Mucosa of descending colon (tissue), 3 donors: ENCODE data around the gene KCNK5. TPM values are rescaled to one million over a fixed set of nuclear protein-coding genes. Genes with fewer than 3 reads are reported as not detected.

ENCODE experiments used
- ATAC-seq: fragments of 200-7000 bp; cut with Tn5 transposase; one replicate; pipeline ENCODE4 v1.9.1; 2020; ENCODE audit warnings: mild to moderate bottlenecking, moderate library complexity
- DNase-seq, 3 donors: peaks; one replicate each; pipeline ENCODE4 v3.0.0-alpha.2; 2020
- H3K36me3 ChIP-seq: fragments of 200-600 bp; one replicate; pipeline ENCODE4 v1.8.0; 2021; ENCODE audit warnings: low read depth, mild to moderate bottlenecking
- H3K4me1 ChIP-seq: fragments of 200-600 bp; one replicate; pipeline ENCODE4 v1.8.0; 2021; ENCODE audit warnings: low read depth, mild to moderate bottlenecking
- H3K4me3 ChIP-seq: fragments of 200-600 bp; one replicate; pipeline ENCODE4 v1.8.0; 2021; ENCODE audit warnings: mild to moderate bottlenecking
- H3K9me3 ChIP-seq: fragments of 200-600 bp; one replicate; pipeline ENCODE4 v1.8.0; 2021; ENCODE audit warnings: mild to moderate bottlenecking
- intact Hi-C, 2 donors: fragments of 100-400 bp; cut with DNase I in 1 of 2; cut with micrococcal nuclease in 1 of 2; formaldehyde crosslinking; loops; one replicate each; pipeline versions ENCODE4 v1.11.0 to v1.11.1; 2022; cut with DNase I, micrococcal nuclease
- total RNA-seq, 3 donors: library from RNA; stranded (reverse); fragmentation: NEBNext Ultra II Directional in 2 of 3; extraction: Animal tissue kit (Norgen Biotek cat#: 25700) in 2 of 3; gene quantifications; one replicate each; pipeline versions ENCODE4 v1.2.1 to v1.2.4, GENCODE V29; 2021 to 2023
- TF ChIP-seq, protein P1 (sequence below): fragments of 200-600 bp; IDR thresholded peaks from one replicate; pipeline ENCODE4 v1.8.0; 2022; ENCODE audit warnings: antibody characterized with exemption, mild to moderate bottlenecking
- donor health status: DM: no; HTN: no; CAD: no; lungs with moderate emphysema.
- donor health status: DM: no; HTN: no; CAD: no.
- donor health status: DM: no; HTN: yes; CAD: no.

KCNK5 gene
- total RNA-seq, 3 donors from 2014 or later, result 33.6 to 69.8 (median 42.7) TPM

DNA sequence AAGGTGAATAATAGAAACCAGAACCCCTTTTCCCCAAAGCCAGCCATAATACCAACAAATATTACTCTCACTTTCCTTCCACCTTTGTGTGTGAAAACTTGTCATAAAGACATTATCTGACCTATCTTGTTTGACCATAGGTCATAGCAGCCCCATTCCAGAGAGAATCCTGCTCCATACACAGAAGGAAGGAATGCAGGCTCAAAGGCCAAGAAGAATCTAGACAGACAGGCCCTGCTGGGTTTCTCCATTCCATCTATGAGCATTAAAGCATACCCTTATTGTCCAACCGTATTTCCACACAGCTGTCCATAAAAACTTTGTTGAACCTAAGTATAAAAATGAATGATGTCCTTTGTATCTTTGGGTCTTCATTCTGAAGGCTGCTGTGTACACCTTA lies 40.7 kb upstream of the KCNK5 start:
- H3K4me1 ChIP-seq, result peaks cover 17% of the 10 kb centered on the region
- DNase-seq (no peak), ATAC-seq (no peak)
- no peaks in the 10 kb centered on the region for H3K36me3 ChIP-seq
- H3K4me3 ChIP-seq, result no peak overlapping the region
- no peaks in the 10 kb centered on the region for H3K9me3 ChIP-seq
- TF ChIP-seq, protein P1, sequence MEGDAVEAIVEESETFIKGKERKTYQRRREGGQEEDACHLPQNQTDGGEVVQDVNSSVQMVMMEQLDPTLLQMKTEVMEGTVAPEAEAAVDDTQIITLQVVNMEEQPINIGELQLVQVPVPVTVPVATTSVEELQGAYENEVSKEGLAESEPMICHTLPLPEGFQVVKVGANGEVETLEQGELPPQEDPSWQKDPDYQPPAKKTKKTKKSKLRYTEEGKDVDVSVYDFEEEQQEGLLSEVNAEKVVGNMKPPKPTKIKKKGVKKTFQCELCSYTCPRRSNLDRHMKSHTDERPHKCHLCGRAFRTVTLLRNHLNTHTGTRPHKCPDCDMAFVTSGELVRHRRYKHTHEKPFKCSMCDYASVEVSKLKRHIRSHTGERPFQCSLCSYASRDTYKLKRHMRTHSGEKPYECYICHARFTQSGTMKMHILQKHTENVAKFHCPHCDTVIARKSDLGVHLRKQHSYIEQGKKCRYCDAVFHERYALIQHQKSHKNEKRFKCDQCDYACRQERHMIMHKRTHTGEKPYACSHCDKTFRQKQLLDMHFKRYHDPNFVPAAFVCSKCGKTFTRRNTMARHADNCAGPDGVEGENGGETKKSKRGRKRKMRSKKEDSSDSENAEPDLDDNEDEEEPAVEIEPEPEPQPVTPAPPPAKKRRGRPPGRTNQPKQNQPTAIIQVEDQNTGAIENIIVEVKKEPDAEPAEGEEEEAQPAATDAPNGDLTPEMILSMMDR, result no peak
- intact Hi-C loops, result no loop called here

DNA sequence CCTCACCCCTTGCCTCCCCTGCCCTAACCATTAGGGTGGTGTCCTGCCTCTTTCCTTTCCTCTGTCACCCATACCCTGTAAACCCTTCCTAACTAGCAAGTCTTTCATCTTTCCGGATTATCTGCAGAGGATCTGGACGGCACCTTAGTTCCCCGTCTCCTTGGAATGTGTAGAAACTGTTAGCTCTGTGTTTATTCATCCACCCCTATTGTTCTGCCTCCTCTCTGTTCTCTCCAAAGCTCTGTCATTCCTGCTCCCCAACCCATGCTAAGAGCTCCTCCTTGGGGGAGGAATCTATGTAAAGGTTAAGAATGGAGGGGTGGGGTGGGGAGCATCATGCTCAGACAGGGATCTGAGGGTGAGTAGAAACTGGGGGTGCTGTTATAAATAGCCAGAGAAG lies 39.4 kb upstream of the KCNK5 start:
- DNase-seq, result no peak
- no peaks in the 10 kb centered on the region for H3K9me3 ChIP-seq
- ATAC-seq, result no peak
- TF ChIP-seq, protein P1, result no peak
- intact Hi-C loops, result no loop called here
- H3K4me3 ChIP-seq, result no peak overlapping the region
- H3K36me3 ChIP-seq, result no peaks in the 10 kb centered on the region
- peaks cover 18% of the 10 kb centered on the region for H3K4me1 ChIP-seq

DNA sequence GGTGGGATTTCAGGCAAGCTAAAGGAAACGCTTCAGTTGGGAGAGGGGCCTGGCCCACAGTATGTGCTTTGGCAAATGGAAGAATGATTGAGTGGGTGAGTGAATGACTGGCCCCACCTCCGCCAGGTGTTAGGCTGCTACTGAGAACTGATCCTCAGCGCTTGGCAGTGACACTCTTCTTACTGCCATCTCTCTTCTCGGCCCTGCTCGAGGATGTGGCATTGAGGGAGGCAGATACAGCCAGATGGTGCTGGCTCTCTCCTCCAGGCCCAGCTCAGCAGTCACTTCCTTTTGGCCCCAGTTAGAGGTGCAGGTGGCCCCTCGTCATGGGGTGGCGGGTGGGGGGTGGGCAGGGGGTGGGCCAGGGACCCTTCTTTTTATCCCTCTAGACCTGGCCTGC lies 38.9 kb upstream of the KCNK5 start:
- Histone ChIP-seq H3K4me3 (no peak overlapping the region), H3K4me1 (peaks cover 24% of the 10 kb centered on the region), H3K36me3 (no peaks in the 10 kb centered on the region), H3K9me3 (no peaks in the 10 kb centered on the region)
- no peak for ATAC-seq
- TF ChIP-seq, protein P1, result no peak
- intact Hi-C loops, result no loop called here
- DNase-seq, result no peak

DNA sequence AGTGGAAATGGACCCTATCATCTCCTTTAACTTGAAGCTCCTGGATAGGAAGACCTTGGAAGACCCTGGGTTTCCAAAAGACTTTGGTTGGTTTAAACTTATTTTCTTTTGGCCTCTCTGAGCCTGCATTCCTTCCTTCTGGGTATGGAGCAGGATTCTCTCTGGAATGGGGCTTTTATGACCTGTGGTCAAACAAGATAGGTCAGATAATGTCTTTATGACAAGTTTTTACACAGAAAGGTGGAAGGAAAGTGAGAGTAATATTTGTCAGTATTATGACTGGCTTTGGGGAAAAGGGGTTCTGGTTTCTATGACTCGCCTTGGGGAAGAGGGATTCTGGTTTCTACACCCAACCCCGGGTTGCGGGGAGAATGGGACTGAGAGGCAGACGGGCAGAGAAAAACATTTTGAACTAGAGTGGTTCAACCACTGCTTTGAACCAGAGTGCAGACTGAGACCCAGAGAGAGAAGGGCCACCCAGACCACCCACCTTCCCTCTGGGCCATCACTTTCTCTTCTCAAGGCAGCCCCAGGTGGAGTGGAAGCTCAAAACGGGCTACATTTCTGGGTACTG lies 37.6 kb upstream of the KCNK5 start:
- intact Hi-C loops, result no loop called here
- Histone ChIP-seq H3K9me3 (no peaks in the 10 kb centered on the region), H3K4me1 (peaks cover 24% of the 10 kb centered on the region), H3K36me3 (no peaks in the 10 kb centered on the region), H3K4me3 (no peak overlapping the region)
- TF ChIP-seq, protein P1, result no peak
- no peak for DNase-seq
- peak; percentile 10 for ATAC-seq

DNA sequence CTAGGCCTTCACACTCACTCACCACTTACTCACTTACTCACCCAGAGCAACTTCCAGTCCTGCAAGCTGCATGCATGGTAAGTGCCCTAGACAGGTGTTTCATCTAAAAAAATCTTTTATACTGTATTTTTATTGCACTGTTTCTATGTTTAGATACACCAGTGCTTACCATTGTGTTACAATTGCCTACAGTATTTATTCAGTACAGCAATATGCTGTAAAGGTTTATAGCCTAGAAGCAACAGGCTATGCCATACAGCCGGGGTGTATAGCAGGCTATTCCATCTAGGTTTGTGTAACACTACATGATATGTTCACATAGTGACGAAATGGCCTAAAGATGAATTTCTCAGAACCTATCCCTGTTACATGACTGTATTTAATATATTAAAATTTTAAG lies 37.1 kb upstream of the KCNK5 start:
- peaks cover 24% of the 10 kb centered on the region for H3K4me1 ChIP-seq
- TF ChIP-seq, protein P1, result no peak
- no peak overlapping the region for H3K4me3 ChIP-seq
- H3K9me3 ChIP-seq, result no peaks in the 10 kb centered on the region
- intact Hi-C loops, result no loop called here
- H3K36me3 ChIP-seq, result no peaks in the 10 kb centered on the region
- ATAC-seq, result peak; percentile 99
- peak in 1 of 3 donors; percentile 55 for DNase-seq
